Amygdala (tissue), 56 donors: ENCODE results near the gene IGSF9B.
A peak's percentile ranks its signal among the peaks of the same experiment; 100 is the strongest.

Source experiments
- DNase-seq, 56 donors: peaks; one replicate each; lab custom pipeline; 2025; lab: John Stamatoyannopoulos, UW

IGSF9B gene

DNA sequence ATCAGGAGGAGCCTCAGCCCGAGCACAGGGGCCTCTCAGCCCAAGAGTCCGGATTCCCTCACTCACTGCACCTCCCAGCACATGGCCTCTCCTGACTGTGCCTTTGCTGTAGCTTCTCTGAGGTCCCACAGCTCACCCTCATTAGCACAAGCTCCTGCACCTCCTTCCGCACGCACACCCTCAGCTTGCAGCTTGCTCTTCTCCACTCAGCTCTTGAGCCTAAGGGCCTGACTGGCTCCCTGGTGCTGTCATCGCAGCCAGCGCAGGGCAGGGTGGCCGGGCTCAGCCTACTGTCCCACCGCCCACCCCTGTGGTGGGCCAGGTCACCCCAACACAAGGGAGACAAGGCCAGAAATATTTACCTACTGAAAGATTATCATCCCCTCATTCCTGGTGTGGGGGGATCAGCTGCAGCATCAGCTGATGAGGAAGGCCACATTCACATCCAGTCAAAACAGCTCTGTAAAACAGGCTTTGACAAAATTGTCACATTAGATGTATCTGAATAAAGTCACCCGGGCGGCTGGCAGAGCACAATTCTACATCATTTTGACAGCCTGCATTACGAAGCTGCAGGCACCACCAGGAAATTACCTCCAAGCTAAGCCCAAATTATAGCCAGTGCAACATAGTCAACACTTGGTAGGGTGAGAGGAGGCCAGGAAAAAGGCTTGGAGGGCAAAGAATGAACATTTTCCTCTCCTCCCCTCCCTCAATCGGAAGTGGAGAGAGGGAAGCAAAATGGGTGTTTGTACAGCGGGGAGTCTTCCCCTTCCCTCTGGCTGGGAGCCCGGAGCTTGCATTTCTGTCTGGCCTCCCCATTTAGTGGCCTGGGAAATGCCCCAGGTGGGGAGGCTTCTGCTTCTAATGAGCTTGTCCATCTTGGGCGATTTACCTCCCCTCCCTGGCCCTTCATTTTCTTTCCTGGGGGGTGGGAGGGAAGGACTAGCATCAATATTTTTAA lies 29.5 kb upstream of the IGSF9B start:
- no peak for DNase-seq

DNA sequence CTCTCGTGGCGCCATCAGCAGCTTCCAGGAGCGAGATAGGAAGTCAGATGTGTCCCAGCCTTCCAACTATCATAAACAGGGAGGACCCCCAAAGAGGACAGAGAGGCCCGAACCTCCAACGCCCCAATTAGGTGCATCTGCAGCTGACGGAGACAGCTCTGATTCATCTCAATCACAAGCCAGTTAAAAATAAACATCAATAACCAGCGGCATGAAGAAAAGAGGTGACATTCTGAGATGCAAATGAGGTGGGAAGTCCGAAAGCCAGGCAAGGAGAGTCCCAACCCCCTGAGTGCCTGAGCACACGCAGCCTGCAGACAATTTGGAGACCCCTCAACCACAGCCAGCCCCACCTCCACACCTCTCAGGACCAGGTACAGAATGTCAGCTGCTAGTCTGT lies 28.1 kb upstream of the IGSF9B start:
- DNase-seq: no peak

DNA sequence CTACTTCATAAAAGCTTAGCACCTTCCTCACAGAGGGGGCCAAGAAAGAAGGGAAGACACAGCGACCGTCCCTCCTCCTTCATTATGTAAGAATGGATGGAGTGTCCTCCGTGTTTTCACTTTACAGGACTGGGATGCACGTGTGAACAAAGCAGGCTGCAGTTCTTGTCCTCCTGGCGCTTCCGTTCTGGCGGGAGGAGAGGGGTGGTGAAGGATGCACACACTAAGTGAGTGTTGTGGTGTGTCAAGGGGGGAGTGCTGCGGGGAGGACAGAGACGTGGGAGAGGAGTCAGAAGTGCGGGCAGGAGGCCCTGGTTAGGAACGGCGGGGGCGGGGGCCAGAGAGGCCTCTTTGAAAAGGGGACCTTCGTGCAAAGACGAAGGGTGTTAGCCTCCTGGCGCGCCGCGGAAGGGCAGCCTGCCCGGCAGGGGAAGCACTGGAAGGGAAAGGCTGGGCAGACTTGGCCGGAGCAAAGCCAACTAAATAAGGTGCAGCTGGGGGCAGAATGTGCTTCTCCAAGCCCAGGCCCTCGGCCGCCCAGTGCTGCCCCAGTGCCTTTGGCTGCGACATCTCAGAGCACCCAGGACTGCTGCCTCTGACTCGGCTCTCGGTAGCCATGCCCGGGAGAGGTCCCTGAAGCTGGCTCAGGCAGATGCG lies 27.0 kb upstream of the IGSF9B start:
- no peak for DNase-seq

DNA sequence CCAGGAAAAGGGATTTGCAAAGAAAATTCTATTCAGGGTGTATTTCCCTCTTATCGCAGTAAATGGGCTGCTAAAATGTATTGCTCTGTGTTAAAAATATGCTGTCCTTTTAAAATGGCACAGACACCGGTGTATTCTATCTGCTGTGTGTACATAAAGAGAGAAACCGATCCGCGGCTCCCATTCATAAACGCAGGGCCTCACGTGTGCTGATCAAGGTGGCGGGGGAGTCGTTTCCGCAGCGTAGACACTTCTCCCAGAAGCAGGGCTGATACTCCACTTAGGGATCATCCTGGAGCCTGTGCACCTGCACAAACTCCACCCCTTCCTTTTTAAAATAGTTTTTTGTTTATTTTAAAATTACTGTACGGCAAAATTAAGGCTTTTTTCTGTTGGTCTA lies 26.1 kb upstream of the IGSF9B start:
- no peak for DNase-seq

DNA sequence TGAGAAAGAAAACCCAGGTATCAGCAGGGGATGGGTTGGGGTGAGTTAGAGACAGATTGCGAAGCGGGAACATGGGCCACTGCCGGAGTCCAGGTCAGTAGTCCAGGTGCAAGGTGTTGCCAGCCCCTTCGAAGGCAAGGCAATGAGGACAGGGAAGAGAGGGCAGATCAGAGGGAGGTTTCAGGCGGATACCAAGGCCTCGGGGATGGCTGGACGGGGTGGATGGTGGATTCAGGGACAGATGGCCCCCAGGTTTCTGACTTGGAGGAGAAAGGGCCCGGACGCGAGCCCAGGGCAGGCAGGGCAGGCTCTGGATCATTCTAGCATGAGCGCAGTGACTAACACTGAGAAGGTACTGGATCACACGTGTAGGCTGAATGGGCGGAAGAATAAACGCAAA lies 25.4 kb upstream of the IGSF9B start:
- DNase-seq: no peak

DNA sequence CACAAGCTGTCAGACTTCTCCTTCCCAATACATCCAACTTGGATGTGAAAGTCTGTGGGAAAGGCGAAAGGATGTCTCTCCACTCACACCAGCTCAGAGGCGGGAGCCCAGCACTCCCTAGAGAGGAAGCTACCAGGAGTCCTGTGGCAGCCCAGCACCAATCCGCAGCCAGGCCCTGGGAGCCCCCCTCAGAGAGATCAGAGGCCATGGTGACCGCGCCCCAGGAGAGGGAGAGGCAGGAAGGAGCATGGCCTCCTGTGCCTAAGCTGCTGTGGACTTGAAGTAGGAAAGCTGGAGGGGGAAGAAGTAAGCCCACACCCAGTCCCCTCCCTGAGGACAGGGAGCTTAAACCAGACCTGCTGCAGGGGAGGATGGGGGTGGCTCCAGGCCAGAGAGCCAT lies 24.4 kb upstream of the IGSF9B start:
- DNase-seq: no peak

DNA sequence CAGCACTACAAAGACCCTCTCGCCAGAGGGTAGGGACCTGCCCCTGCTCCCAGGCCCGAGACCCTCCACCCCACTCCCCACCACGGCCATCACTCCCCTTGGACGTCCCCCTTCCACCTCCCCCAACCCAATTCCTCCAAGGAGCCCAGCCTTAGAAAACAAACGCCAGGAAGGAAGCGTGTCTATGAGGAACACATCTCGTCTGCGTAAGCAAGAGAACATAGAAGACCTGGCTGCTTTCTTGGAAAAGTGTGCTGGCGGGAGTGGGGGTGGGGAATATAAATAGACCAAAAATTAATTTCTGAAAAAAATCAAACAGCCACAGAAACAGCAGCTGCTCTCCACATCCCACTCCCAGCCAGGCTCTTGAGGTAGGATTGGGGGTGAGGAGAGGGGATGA lies 23.9 kb upstream of the IGSF9B start:
- DNase-seq: peak in 1 of 56 donors; percentile 12

DNA sequence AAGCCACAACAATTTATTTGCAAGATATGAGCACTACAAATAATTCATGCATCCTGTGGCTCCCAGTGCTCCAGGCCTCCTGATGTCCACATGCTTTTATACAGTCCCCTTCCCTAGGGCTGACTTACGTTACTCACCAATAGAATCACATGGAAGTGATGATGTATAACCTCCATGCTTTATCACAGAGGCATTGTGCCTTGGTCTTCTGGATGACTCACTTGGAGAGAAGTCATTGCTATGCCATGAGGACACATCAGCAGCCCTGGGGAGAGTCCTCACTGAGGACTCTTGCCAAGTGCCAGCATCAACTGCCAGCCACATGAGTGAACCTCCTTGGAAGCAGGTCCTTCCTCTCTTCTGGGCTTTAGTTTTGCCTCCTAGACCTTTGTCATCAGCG lies 22.0 kb upstream of the IGSF9B start:
- no peak for DNase-seq

DNA sequence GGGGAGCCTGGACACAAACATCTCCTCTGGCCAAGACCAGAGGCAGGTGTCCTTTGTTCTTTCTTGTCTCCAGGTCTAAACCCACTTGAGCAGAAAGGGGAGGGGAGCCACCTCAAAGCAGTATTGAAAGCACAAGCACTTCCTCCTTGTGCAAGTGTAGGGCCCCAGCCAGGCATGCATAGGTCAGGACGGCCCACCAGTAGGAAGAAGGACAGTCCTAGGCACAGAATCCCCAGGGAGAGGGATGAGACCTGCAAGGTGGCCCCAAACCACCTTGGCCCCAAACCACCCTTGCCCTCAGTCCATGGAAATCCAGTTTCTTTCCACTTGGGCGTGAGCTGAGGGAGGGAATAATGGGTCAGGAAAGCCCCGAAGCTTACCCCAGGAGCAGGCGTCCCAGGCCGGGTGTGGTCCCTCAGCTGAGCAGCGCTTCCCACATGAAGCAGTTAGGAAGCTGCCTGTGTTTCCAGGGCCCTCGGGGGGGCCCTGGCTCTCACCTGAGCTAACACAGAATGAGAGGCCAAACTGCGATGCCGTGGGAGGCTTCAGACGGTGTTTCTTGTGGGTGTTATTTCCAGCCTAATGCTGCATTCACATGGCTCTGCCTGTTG lies 20.4 kb upstream of the IGSF9B start:
- DNase-seq: no peak

DNA sequence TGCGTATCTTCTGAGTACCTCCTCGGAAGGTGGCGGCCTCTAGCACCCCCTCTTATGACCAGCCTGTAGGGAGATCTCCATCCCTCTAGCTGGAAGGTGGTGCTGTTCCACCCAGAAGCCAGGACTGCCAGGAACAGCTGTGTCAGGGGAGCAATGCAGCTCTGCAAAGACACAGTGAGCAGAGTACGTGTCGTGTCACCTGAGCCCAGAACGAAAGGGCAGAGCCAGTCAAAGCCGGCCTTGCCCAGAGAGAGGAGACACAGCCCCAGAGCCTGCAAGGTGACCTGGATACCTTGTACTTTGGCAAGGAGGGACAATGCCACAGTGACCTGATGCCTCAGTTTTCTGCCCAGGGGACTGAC lies 18.7 kb upstream of the IGSF9B start:
- DNase-seq: no peak

DNA sequence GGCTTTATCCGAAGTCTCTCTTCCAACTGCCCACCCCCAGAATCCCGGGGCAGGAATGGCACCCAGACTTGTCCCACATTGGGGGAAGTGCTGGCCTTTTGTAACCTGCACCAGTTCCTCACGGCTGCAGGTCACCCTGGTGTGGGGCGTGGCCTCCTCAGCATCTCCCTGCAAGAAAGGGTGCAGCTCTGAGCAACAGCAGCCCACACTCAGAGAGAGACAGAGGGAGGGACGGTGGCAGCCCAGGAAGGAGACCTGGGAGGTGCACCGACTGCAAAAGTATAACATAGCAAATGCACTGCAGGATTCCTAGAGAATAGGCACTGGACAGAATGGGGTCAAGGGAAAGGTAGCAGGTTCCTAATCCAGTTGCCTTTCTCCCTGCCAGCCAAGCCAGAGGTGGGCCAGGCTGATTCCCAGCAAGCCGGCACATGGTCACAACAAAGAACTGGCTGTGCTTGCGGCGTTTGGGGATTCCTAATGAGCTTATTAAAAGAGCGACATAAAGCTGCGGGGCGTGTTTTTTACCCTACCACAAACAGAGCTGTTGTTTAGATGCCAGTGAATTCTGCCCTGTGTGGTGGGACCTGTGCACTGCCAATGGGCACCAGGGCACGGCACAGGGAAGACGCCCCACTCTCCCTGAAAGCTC lies 18.2 kb upstream of the IGSF9B start:
- peak in 1 of 56 donors; percentile 12 for DNase-seq

DNA sequence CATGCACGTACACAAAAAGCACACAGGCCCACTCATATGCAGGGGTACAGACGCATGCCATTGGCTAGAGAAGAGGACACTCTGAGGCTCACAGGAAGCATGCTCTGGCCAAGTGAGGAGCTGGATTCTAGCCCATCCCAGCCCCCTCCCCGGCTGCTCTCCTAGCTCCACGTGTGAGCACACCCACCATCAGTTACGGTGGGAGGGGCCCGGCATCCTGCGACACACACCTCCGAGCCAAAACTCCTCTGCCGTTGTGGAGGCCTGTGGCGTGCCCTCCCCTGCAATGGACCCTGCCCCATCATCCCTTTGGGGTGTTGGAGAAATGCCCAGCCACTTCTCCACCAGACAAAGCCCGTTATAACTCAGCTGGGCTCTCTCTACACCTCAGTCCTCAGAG lies 15.1 kb upstream of the IGSF9B start:
- no peak for DNase-seq

DNA sequence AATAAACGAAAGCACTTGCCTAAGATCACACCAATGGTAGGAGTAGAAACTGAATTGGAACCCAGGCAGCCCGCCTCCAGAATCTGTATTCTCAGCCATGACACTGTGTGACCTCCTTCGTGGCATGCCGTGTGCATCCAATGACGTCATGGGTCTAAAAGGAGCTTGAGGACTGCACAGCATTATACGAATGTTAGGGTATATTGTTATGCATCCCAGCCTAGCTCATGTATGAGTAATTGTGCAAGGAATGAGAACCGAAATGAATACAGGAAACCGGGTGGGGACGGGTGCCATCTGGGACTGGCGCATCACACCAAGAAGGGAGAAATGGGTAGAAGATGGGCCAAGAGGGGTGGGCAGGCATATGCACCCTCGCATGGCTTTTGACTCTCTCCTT lies 12.3 kb upstream of the IGSF9B start:
- DNase-seq: no peak

DNA sequence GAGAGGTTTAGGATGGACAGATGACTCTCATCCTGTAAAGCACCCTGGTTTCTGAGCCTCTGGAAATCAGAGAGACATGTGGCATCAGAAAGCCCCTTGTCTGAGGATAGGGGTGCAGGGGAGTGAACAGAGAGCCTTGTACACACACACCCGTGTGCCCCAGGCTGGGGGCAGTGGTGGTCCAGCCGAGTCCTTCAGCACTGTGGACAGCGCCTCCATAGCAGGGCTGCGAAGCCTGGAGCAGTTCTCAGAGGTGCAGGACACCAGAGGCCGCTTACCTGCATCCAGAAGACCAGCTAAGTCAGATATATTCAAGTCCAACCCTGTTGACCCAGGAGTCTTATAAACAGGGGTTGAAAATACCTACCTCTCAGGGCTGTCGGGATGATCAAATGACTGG lies 11.5 kb upstream of the IGSF9B start:
- DNase-seq: no peak

DNA sequence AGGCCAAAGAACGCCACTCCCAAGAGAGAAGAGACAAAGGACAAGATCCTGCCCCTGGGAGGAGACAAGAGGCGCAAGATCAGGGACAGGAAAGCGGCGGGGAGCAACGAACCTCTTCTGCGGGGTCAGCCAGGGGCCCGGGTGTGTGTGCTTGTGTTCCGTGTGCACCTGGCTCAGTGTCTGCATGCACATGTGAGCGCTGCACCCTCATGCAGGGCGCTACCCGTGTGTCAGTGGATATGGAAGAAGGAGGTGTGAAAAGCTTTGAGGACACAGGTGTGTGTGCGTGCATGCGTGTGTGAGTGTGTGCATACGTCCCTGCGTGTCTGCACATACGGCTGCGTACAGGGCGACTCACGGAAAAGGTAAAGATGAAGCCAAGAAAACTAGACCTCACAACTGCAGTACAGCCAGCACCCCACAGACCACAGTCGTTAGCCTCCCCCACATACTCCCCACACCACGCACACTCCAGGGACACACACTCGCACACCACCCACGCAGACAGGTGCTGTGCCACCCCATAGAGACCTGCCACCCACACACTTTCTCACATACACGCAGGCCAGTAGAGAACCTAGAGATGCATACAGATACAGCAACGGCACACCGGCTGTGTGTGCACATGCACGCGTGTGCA lies 11.0 kb upstream of the IGSF9B start:
- DNase-seq: no peak

DNA sequence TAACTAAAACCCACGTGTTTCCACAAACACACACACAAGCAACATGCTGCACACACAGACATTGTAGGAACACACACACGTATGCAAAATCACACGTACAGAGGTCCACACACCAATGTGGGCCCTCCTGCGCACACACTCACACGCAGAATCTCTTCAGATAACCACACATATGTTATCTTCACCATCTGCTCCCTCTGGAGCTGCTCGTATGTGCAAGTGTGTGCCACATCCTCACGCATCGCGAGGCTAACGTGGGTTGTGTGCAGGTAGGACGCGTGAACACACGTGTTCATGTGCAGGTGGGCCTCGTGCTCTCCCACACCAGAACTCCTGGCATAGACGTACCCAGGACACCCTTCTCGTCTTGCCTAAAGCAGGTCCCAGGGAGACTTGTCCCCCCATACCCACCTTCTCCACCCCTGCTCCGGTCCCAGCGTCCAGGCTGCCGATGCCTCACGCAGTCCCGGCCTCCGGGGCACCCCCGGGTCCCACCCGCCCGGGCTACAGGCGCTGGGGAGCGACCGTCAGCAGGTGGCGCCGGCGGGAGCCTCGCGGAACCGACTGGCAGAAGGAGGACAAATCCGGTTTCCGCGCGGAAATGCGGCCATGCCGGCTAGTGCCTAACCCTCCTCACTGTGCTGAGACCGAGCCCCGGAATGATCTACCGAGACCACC lies 10.3 kb upstream of the IGSF9B start:
- DNase-seq: peak in 24 of 56 donors; percentile 13 to 72 (median 42)

DNA sequence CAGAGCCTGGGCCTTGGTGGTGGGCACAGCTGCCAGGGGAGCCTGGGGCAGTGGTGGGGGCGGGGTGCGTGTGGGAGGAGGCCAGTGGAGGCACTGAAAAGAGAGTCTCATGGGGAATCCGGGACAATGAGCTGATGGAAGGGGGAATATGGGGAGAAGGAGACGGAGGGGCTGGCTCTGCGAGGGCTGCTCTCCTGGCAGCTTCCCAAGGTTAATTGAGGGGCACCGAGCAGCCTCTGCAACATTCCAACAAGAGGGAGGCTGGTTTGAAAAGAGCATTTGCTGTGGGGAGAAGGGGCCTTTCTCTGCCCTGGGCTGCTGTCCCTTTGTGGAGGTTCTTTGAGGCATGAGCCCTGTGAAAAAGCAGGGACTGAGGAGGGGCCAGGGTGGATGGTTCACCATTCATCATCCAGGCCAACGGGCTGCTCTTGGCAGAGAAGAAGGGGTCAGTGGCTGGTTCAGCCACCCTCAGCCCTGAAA lies 9.4 kb upstream of the IGSF9B start:
- DNase-seq: peak in 15 of 56 donors; percentile 11 to 46 (median 29)

DNA sequence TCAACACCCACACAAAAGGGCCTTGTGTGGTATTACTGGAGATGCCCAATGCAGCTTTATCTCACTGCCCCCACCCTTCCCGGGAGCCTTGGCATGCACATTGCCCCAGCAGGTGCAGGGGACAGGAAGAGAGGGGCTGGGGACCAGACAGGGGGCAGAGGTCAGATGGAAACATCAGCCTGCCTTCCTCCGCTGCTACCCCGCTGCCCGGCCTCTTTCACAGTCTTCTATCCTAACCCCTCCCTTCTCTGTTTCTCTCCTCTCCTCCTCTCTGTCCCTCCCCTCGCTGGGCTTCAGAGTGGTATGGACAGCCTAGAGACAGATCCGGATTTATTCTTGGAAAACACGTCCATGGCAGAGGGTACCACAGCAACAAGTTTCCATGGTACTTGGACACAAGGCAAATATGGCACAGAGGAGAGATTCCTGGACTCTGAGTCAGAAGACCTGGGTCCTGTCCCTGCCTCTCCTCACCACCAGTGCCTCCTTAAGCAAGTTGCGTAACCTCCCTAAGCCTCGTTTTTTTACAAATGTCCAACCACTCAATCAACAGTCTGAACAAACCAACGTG lies 8.3 kb upstream of the IGSF9B start:
- DNase-seq: peak in 2 of 56 donors; percentile 10 to 17

DNA sequence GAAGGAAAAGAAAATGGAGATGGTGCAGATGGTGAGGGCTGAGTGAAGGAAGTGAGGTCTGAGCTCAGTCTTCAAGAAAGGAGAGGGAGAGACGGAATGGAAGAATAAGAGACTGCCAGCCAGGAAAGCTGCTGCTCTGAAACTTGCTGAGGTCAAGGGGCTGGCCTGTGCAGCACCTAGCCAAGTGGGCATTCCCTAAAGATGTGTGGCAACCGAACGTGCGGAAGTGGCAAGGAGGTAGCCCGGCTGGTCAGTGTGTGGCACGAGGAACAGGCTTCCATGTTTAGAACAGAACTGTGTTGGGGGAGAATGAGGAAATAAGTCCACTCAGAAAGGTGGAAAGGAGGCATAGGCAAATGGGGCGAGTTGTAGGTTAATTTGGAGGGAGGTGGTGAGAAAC lies 7.6 kb upstream of the IGSF9B start:
- DNase-seq: no peak
